Stimulated activated CD8-positive, alpha-beta memory T cell treated with anti-CD3 and anti-CD28 coated beads, Interleukin-4, amount 100 ng/mL, for 48 hours (primary cell): ENCODE data around the gene GATC.
A peak's percentile ranks its signal among the peaks of the same experiment; 100 is the strongest.
"Not testable (repeated sequence)": the region's sequence is repeated elsewhere in the genome, so short reads cannot be mapped to it uniquely, and the experiment has no call there.

Experiments
- DNase-seq: peaks from one replicate; pipeline ENCODE4 v3.0.0-alpha.2; 2020

GATC gene

GRCh38 chr12:120472521-120472920 is 26.3 kb downstream of the GATC start:
- no peak for DNase-seq

- DNase-seq: no peak
Observed at GRCh38 chr12:120473807-120474615, 27.8 kb downstream of the GATC start.

- no peak for DNase-seq
Observed at GRCh38 chr12:120474616-120474960, 28.3 kb downstream of the GATC start.

GRCh38 chr12:120475643-120476042 is 29.4 kb downstream of the GATC start:
- no peak for DNase-seq

- DNase-seq: no peak
Observed at GRCh38 chr12:120479458-120479857, 33.2 kb downstream of the GATC start.

- no peak for DNase-seq
Observed at GRCh38 chr12:120480211-120480610, 34.0 kb downstream of the GATC start.

GRCh38 chr12:120481022-120481767 is 35.0 kb downstream of the GATC start:
- DNase-seq: no peak

GRCh38 chr12:120483621-120484020 is 37.4 kb downstream of the GATC start:
- DNase-seq: no peak

GRCh38 chr12:120485961-120486881 is 40.0 kb downstream of the GATC start:
- no peak for DNase-seq

GRCh38 chr12:120487552-120487951 is 41.3 kb downstream of the GATC start:
- DNase-seq: not testable (repeated sequence)

- DNase-seq: no peak
Observed at GRCh38 chr12:120488057-120488640, 41.9 kb downstream of the GATC start.

- DNase-seq: no peak
Observed at GRCh38 chr12:120489018-120489417, 42.8 kb downstream of the GATC start.

GRCh38 chr12:120490325-120490724 is 44.1 kb downstream of the GATC start:
- no peak for DNase-seq

- DNase-seq: no peak
Observed at GRCh38 chr12:120490833-120491512, 44.7 kb downstream of the GATC start.

- no peak for DNase-seq
Observed at GRCh38 chr12:120495186-120495730, 49.0 kb downstream of the GATC start.

GRCh38 chr12:120495731-120496412 is 49.6 kb downstream of the GATC start, which contains the start of gene DYNLL1:
TSS of gene DYNLL1 (plus strand) at chr12:120496113. CDS start at chr12:120496422, 309 bp downstream.
- peak; percentile 99 for DNase-seq

- peak; percentile 67 for DNase-seq
Observed at GRCh38 chr12:120496413-120497340, 50.4 kb downstream of the GATC start.

- DNase-seq: no peak
Observed at GRCh38 chr12:120497524-120498150, 51.4 kb downstream of the GATC start.

GRCh38 chr12:120498870-120499515 is 52.7 kb downstream of the GATC start:
- no peak for DNase-seq
